Esophagus squamous epithelium (tissue), 5 donors: ENCODE data around the gene TMEM35B. TPM values are rescaled to one million over a fixed set of nuclear protein-coding genes. Genes with fewer than 3 reads are reported as not detected.
"Not testable (repeated sequence)": the region's sequence is repeated elsewhere in the genome, so short reads cannot be mapped to it uniquely, and the experiment has no call there.

ENCODE experiments used
- DNase-seq: peaks from one replicate; lab custom pipeline; 2025; lab: John Stamatoyannopoulos, UW
- H3K27ac ChIP-seq, 4 donors: fragments of 200-600 bp; sonication (generic); one replicate each; pipeline ENCODE4 v1.5.1; 2016 to 2019; ENCODE audit warnings: mild to moderate bottlenecking in 1 of 4
- H3K27me3 ChIP-seq, 4 donors: fragments of 200-600 bp; sonication (generic); 1 replicate in 3 of 4; 2 replicates in 1 of 4; pipeline versions ENCODE4 v1.5.1 to v1.6.0; 2017 to 2021; ENCODE audit warnings: antibody characterized with exemption in 1 of 4
- H3K36me3 ChIP-seq, 3 donors: fragments of 200-600 bp; sonication (generic); one replicate each; pipeline ENCODE4 v1.5.1; 2016 to 2019
- H3K4me1 ChIP-seq, 3 donors: fragments of 200-600 bp; sonication (generic); one replicate each; pipeline ENCODE4 v1.5.1; 2017 to 2019
- H3K4me3 ChIP-seq, 4 donors: fragments of 200-600 bp; sonication (generic); 1 replicate in 3 of 4; 2 replicates in 1 of 4; pipeline ENCODE4 v1.5.1; 2016 to 2019; ENCODE audit warnings: mild to moderate bottlenecking in 2 of 4, moderate library complexity in 1 of 4
- H3K9me3 ChIP-seq, 3 donors: fragments of 200-600 bp; sonication (generic); one replicate each; pipeline ENCODE4 v1.5.1; 2016 to 2019
- CTCF ChIP-seq, 6 experiments: fragments of 450-650 bp in 4 of 6; fragments of 200-600 bp in 2 of 6; sonication (generic) in 2 of 6; IDR thresholded peaks; one replicate each; pipeline ENCODE4 v1.5.1; 2016 to 2019; ENCODE audit warnings: antibody characterized with exemption in 6 of 6, mild to moderate bottlenecking in 4 of 6, moderate library complexity in 4 of 6
- POLR2A ChIP-seq, 4 donors: fragments of 450-650 bp; IDR thresholded peaks; one replicate each; pipeline ENCODE4 v1.6.1; 2017; ENCODE audit warnings: antibody characterized with exemption in 4 of 4, mild to moderate bottlenecking in 4 of 4, moderate library complexity in 3 of 4
- WGBS, 2 donors: methylation state at CpG; one replicate each; pipeline ENCODE4 v1.1.5; 2018; 5-methylcytosine and 5-hydroxymethylcytosine counted together
- intact Hi-C: fragments of 100-400 bp; cut with DNase I; formaldehyde crosslinking; loops from one replicate; pipeline ENCODE4 v1.15.0; 2022
- small RNA-seq, 4 donors: library from RNA; depleted of rRNA; stranded (forward); fragments of <200 nt; gene quantifications; one replicate each; pipeline ENCODE3, GENCODE V24; 2016
- total RNA-seq, 4 donors: library from RNA; depleted of rRNA; stranded (reverse); fragments of >200 nt; gene quantifications; one replicate each; pipeline ENCODE4 v1.1.0, GENCODE V29; 2016
- donor health status: DM: yes; HTN: yes; CAD: no.

The TMEM35B gene
- total RNA-seq, 4 donors from 2014 or later, result 3.3 to 28.0 (median 16.1) TPM

GRCh38 chr1:34965597-34965996 is 19.6 kb downstream of the TMEM35B start:
- DNase-seq, result no peak
- Histone ChIP-seq H3K27ac (no peak overlapping the region), H3K4me3 (no peak overlapping the region), H3K27me3 (no peaks in the 10 kb centered on the region), H3K36me3 (no peaks in the 10 kb centered on the region), H3K4me1 (no peaks in the 10 kb centered on the region), H3K9me3 (peaks cover 0 to 6% (median 0%) of the 10 kb centered on the region in 3 donors)
- intact Hi-C loops, result no loop called here
- WGBS, 2 donors, result 72 to 86% methylated on average over 2 of the region's 2 CpGs
- TF ChIP-seq CTCF (IDR thresholded peaks at IDR 0.05) (no peak), POLR2A (IDR thresholded peaks at IDR 0.05) (no peak)

- intact Hi-C loops, result no loop called here
- H3K27ac ChIP-seq, result no peak overlapping the region
- H3K9me3 ChIP-seq, result no peaks in the 10 kb centered on the region
- H3K36me3 ChIP-seq, result no peaks in the 10 kb centered on the region
- peaks cover 0 to 3% (median 0%) of the 10 kb centered on the region in 4 donors for H3K27me3 ChIP-seq
- DNase-seq, result no peak
- H3K4me1 ChIP-seq, result no peaks in the 10 kb centered on the region
- no peak overlapping the region for H3K4me3 ChIP-seq
- TF ChIP-seq CTCF (IDR thresholded peaks at IDR 0.05), result no peak
- TF ChIP-seq POLR2A (IDR thresholded peaks at IDR 0.05), result no peak
- 33 to 36% methylated on average over 1 of the region's 1 CpG for WGBS, 2 donors
These were observed 34.7 kb downstream of the TMEM35B start for GRCh38 chr1:34950428-34950827.

- H3K27ac ChIP-seq, H3K27me3 ChIP-seq, DNase-seq, H3K4me3 ChIP-seq, intact Hi-C loops, H3K4me1 ChIP-seq, H3K9me3 ChIP-seq, H3K36me3 ChIP-seq: not testable (repeated sequence)
- 90 to 91% methylated on average over 10 of the region's 10 CpGs for WGBS, 2 donors
These were observed 36.4 kb downstream of the TMEM35B start for GRCh38 chr1:34948739-34949138.

GRCh38 chr1:34947641-34948314 is 37.4 kb downstream of the TMEM35B start:
- H3K27ac ChIP-seq, intact Hi-C loops, H3K9me3 ChIP-seq, H3K27me3 ChIP-seq, H3K36me3 ChIP-seq, H3K4me3 ChIP-seq, DNase-seq, H3K4me1 ChIP-seq: not testable (repeated sequence)
- 87 to 95% methylated on average over 4 to 7 of the region's 41 CpGs for WGBS, 2 donors

- Histone ChIP-seq H3K4me3 (no peak overlapping the region), H3K27me3 (peaks cover 0 to 9% (median 0%) of the 10 kb centered on the region in 4 donors), H3K4me1 (no peaks in the 10 kb centered on the region), H3K36me3 (no peaks in the 10 kb centered on the region), H3K27ac (no peak overlapping the region), H3K9me3 (no peaks in the 10 kb centered on the region)
- TF ChIP-seq POLR2A (IDR thresholded peaks at IDR 0.05) (no peak), CTCF (IDR thresholded peaks at IDR 0.05) (no peak)
- DNase-seq, result no peak
- WGBS, 2 donors, result 92 to 96% methylated on average over 6 of the region's 6 CpGs
- intact Hi-C loops, result no loop called here
These were observed 38.9 kb downstream of the TMEM35B start for GRCh38 chr1:34946211-34946610.

GRCh38 chr1:34941798-34942197 is 43.3 kb downstream of the TMEM35B start:
- H3K27ac ChIP-seq, H3K9me3 ChIP-seq, H3K4me1 ChIP-seq, H3K36me3 ChIP-seq, DNase-seq, H3K4me3 ChIP-seq, intact Hi-C loops: not testable (repeated sequence)
- 89 to 90% methylated on average over 2 of the region's 2 CpGs for WGBS, 2 donors
- H3K27me3 ChIP-seq, result peaks cover 0 to 25% (median 0%) of the 10 kb centered on the region in 4 donors

Small RNA genes within 50 kb of the gene (small RNA-seq; reads per million reads assigned to genes)
- 0 reads per million in 4 donors for gene TMEM35B

Other genes starting within 250 kb of the TMEM35B start
- gene GJB5, start 230.3 kb downstream of the TMEM35B start, total RNA-seq, result 100 to 1,000 TPM in 2 of 4 donors, 10 to 100 TPM in 2; 91.7 to 123 (median 104) TPM
- 1 to 10 TPM; 1.3 to 6.7 (median 2.2) TPM for gene GJB4, start 225.6 kb downstream of the TMEM35B start, total RNA-seq
- gene GJB3, start 204.1 kb downstream of the TMEM35B start, total RNA-seq, result 100 to 1,000 TPM in 2 of 4 donors, 10 to 100 TPM in 2; 82.6 to 123 (median 94.4) TPM
- 1 to 10 TPM; 2.0 to 5.0 (median 3.5) TPM for gene GJA4, start 192.3 kb downstream of the TMEM35B start, total RNA-seq
- 10 to 100 TPM; 29.5 to 41.8 (median 36.0) TPM for gene SMIM12, start 125.6 kb downstream of the TMEM35B start, total RNA-seq
- gene DLGAP3, start 55.7 kb downstream of the TMEM35B start, total RNA-seq, result under 1 TPM in 2 of 4 donors, not detected in 2; 0.18 to 0.19 TPM
- gene ZMYM6, start 46.6 kb upstream of the TMEM35B start, total RNA-seq, result 10 to 100 TPM in 3 of 4 donors, 1 to 10 TPM in 1; 9.7 to 23.8 (median 15.5) TPM
- 10 to 100 TPM; 10.6 to 18.1 (median 11.9) TPM for gene ZMYM1, start 94.0 kb upstream of the TMEM35B start, total RNA-seq
- 100 to 1,000 TPM in 3 of 4 donors, 10 to 100 TPM in 1; 99.6 to 222 (median 155) TPM for gene SFPQ, start 207.8 kb upstream of the TMEM35B start, total RNA-seq